ENCODE results near the gene DLG3.

DNA sequence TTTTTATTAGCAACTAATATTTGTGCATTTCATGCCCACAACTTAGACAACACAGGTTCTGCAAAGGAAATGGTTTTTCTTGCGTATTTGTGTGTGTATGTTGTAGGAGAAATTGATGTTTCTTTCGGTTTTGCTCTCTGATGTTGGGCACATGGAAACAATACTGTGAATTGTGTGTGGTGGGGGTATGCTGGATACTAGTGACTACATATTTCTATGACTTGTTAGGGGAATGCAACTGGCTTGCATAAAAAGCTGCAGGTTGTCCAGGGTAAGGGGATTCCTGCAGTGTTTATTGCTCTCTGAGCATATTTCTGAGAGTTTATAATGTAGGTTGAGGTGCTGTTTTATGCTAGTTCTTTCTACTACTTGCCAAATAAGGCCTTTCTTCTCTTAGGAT is 11.6 kb downstream of the DLG3 start:
- TF ChIP-seq CTCF (optimal IDR thresholded peaks at IDR 0.05 in 1 of 3, IDR thresholded peaks at IDR 0.05 in 1 of 3, conservative IDR thresholded peaks at IDR 0.05 in 1 of 3; ENCODE audit: extremely low read depth in 1 of 3, insufficient read depth in 2 of 3, low read length in 3 of 3) = no peak
- no peak for TF ChIP-seq EZH2 (IDR thresholded peaks at IDR 0.05; ENCODE audit: low read length)

Data from keratinocyte (primary cell).